GM12873 (cell line): Measurements from ENCODE around the gene NME8.

Experiments
- TF ChIP-seq, protein P1 (sequence below): IDR thresholded peaks from 2 replicates; pipeline ENCODE4 v1.5.1; 2012; ENCODE audit warnings: low read depth, mild to moderate bottlenecking, moderate library complexity, low read length, control low read depth; ENCODE audit not compliant: insufficient read depth; ENCODE audit errors: missing control alignments

NME8 gene

DNA sequence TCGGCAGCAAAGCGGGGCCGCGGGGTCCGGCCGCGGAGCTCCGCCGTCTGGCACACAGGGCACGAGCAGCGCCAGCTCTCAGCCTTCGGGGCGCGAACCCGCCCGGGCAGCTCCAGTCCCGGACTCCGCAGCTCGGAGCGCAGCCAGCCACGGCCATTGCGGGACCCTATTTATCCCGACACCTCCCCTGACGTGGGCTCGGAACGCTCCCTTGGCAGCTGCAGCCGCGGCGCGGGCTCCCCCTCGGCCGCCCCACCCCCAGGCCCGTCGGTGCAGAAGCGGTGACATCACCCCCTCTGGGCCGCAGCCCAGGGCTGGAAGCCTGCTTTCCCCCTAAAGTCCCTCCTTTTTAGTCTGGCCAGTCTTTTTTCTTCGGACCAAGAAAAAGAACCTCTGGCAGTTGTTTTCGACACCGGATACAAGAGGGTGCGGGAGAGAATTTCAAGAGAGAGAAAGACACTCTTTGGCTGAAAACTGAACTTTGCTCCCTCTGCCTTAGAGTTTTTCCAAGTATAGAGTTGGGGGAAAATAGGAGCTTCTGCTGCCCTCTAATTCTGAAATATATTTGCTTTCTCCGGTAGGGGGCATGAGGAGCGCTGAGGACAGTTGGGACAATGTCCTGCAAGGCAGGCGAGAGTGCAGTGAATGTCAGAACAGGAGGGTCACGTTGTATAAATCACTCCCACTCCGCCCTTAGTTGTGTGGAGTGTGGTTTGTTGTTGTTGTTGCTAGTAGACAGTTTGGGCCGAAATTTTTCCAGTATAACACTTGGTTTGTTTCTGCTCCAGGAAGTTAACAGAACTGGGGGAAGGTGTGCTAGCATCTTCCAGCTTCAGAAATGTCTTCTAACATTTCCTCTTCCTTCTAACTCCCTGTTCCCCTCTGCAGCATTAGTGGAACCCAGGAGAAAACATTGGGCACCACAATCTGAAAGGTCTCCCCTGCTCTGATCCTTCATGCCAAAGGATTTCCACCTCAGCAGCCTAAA is 68.6 kb downstream of the NME8 start, which contains the start of gene SFRP4:
SFRP4 (minus strand) TSS at position 145 of the 988 bp plus-strand sequence. CDS start 280 bp downstream, outside the sequence.
- TF ChIP-seq, protein P1, sequence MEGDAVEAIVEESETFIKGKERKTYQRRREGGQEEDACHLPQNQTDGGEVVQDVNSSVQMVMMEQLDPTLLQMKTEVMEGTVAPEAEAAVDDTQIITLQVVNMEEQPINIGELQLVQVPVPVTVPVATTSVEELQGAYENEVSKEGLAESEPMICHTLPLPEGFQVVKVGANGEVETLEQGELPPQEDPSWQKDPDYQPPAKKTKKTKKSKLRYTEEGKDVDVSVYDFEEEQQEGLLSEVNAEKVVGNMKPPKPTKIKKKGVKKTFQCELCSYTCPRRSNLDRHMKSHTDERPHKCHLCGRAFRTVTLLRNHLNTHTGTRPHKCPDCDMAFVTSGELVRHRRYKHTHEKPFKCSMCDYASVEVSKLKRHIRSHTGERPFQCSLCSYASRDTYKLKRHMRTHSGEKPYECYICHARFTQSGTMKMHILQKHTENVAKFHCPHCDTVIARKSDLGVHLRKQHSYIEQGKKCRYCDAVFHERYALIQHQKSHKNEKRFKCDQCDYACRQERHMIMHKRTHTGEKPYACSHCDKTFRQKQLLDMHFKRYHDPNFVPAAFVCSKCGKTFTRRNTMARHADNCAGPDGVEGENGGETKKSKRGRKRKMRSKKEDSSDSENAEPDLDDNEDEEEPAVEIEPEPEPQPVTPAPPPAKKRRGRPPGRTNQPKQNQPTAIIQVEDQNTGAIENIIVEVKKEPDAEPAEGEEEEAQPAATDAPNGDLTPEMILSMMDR = peak; percentile 73

DNA sequence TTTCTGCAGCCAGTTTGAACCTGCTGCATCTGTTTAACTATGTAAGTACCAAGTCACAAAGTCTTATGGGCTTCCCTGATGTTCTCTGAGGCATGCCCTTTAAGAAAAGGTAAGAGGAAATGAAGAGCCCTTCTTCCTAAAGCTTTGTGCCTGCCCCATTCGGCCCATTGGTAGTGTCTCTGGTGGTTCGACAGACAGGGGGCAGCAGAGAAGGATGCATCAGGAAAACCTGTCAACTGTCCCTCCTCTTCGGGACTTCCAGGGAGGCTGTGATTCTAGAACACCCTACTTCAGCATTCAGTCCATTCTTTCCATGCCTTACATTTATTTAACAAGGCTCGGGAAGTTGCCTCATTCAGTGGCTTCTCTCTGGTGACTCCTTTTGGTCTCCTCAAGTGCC is 70.1 kb downstream of the NME8 start:
- TF ChIP-seq, protein P1 = peak; percentile 44

GRCh38 chr7:37920305-37920848 is 72.0 kb downstream of the NME8 start, which contains the start of gene EPDR1:
Gene EPDR1, plus strand, starts transcription at chr7:37920640. Its CDS starts 300 bp downstream, at chr7:37920940.
- TF ChIP-seq, protein P1 = peak; percentile 41

GRCh38 chr7:37920849-37921805 is 72.7 kb downstream of the NME8 start:
- TF ChIP-seq, protein P1 = peak; percentile 38

- TF ChIP-seq, protein P1 = no peak
Observed at GRCh38 chr7:37921876-37922275, 73.5 kb downstream of the NME8 start.

DNA sequence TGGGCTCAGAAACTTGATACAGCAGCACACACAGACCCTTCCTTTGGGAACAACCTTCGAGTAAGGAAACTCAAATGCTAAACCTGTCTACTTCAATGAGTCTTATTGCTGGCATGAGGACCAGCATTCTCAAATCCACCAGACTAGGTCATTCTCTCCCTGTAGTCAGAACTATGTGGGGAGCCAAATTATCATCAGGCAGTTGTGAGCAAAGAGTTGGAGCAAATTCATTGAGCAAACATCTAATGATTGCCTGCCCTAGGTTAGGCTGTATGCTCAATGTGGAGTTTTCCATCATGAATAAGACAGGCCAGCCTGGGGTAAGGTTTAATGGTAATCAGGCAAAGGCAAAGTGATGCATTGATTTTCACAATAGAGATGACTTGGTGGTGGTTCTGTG is 75.6 kb downstream of the NME8 start:
- TF ChIP-seq, protein P1 = no peak
